GOT3 (cell line): Measurements from ENCODE around the gene HGS.
"Not testable (repeated sequence)": the region's sequence is repeated elsewhere in the genome, so short reads cannot be mapped to it uniquely, and the experiment has no call there.

Experiments
- DNase-seq: peaks from one replicate; lab custom pipeline; 2025; ENCODE audit warnings: mixed read lengths; lab: John Stamatoyannopoulos, UW

HGS gene

GRCh38 chr17:81656118-81656743, 27.6 kb upstream of the HGS start, which contains the start of gene PDE6G:
PDE6G (minus strand) TSS chr17:81656542; CDS start chr17:81653305, 3,237 bp downstream.
- DNase-seq: no peak

GRCh38 chr17:81656835-81657234, 27.0 kb upstream of the HGS start:
- DNase-seq: no peak

GRCh38 chr17:81659038-81659437, 24.8 kb upstream of the HGS start:
- DNase-seq: no peak

GRCh38 chr17:81660441-81660840, 23.4 kb upstream of the HGS start:
- DNase-seq: no peak

- no peak for DNase-seq
Measured at GRCh38 chr17:81662002-81662401, 21.8 kb upstream of the HGS start.

GRCh38 chr17:81664051-81664470, 19.8 kb upstream of the HGS start:
- DNase-seq: no peak

- no peak for DNase-seq
Measured at GRCh38 chr17:81665205-81666091, 18.4 kb upstream of the HGS start.

GRCh38 chr17:81666092-81666341, 17.8 kb upstream of the HGS start:
- no peak for DNase-seq

- peak; percentile 87 for DNase-seq
Measured at GRCh38 chr17:81666342-81667191, 17.2 kb upstream of the HGS start, which contains the start of the genes CCDC137 and OXLD1. CCDC137 (plus strand) TSS chr17:81666737; CDS start chr17:81666767, 30 bp downstream. OXLD1 (minus strand) TSS chr17:81666605; CDS start chr17:81666577, 28 bp downstream.

- DNase-seq: no peak
Measured at GRCh38 chr17:81667754-81668153, 16.1 kb upstream of the HGS start.

GRCh38 chr17:81672504-81672903, 11.3 kb upstream of the HGS start:
- no peak for DNase-seq

GRCh38 chr17:81672954-81673353, 10.9 kb upstream of the HGS start:
- DNase-seq: no peak

GRCh38 chr17:81673561-81674258, 10.1 kb upstream of the HGS start:
- no peak for DNase-seq

GRCh38 chr17:81675515-81676221, 8.1 kb upstream of the HGS start:
- not testable (repeated sequence) for DNase-seq

- no peak for DNase-seq
Measured at GRCh38 chr17:81676906-81677305, 6.9 kb upstream of the HGS start.

GRCh38 chr17:81680150-81680549, 3.7 kb upstream of the HGS start:
- no peak for DNase-seq

- no peak for DNase-seq
Measured at GRCh38 chr17:81681672-81682071, 2.1 kb upstream of the HGS start.

GRCh38 chr17:81682565-81683207, 1.1 kb upstream of the HGS start:
- DNase-seq: no peak

- no peak for DNase-seq
Measured at GRCh38 chr17:81683208-81683583, 615 bp upstream of the HGS start.

- DNase-seq: no peak
Measured at GRCh38 chr17:81684442-81684911, 666 bp downstream of the HGS start.

GRCh38 chr17:81685108-81685507, 1.3 kb downstream of the HGS start:
- DNase-seq: no peak
